Measurements from ENCODE around the gene APOL6. TPM values are rescaled to one million over a fixed set of nuclear protein-coding genes. Genes with fewer than 3 reads are reported as not detected.

APOL6 gene
- total and polyA plus RNA-seq, 2 of the 13 experiments (the other 11 are each of a cell fraction or from before 2014, with no cell fraction given) = 5.2 to 7.5 TPM

DNA sequence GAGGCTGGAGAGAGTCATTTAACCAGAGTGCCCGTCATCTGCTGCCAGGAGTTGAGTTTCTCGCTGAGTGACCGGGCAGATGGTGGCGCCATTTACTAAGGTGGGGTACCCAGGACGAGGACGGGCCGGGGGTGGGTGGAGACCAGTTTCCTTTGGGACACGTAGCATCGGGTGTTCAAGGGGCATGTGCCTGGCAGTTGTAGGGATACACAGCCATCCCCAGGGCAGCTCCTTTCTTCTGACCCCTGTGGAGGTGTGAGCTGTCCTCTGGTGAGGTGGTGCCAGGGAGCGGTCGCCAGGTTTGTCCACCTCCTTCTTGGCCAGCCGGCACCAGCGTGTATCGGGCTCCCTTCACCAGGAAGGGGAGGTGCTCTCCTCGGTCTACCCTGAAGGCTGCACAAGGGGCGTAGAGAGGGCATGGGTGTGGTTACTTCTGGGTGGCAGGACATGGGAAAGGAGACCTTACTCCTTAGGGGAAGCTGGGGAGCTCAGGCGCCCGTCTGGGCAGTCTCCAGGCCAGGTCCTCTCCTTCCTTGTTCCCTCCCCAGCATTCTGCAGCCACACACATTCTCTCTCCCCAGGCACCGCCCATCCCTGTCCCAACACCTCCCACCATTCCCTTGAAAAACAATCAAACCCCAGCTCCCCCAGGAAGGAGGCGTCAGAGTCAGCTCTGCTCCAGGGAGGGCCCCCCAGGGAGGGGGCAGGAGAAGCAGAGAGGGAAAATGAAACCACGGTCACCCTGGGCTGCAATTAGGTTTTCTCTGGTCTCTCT lies 20.8 kb upstream of the APOL6 start (continued):
- TF ChIP-seq SPEN (CRISPR knock-in tag; IDR thresholded peaks at IDR 0.05; ENCODE audit: low read depth) = no peak
- TF ChIP-seq ZNF326 (CRISPR knock-in tag; IDR thresholded peaks at IDR 0.05; ENCODE audit: borderline replicate concordance) = no peak
- TF ChIP-seq ZNF577 (CRISPR knock-in tag; IDR thresholded peaks at IDR 0.05; ENCODE audit: borderline replicate concordance, low read depth) = no peak
- 0 out of 2 replicates have a peak, but pooled peaks have one; percentile 28 for TF ChIP-seq RXRB (CRISPR knock-in tag; IDR thresholded peaks at IDR 0.05; ENCODE audit: borderline replicate concordance)
- TF ChIP-seq, protein P1, sequence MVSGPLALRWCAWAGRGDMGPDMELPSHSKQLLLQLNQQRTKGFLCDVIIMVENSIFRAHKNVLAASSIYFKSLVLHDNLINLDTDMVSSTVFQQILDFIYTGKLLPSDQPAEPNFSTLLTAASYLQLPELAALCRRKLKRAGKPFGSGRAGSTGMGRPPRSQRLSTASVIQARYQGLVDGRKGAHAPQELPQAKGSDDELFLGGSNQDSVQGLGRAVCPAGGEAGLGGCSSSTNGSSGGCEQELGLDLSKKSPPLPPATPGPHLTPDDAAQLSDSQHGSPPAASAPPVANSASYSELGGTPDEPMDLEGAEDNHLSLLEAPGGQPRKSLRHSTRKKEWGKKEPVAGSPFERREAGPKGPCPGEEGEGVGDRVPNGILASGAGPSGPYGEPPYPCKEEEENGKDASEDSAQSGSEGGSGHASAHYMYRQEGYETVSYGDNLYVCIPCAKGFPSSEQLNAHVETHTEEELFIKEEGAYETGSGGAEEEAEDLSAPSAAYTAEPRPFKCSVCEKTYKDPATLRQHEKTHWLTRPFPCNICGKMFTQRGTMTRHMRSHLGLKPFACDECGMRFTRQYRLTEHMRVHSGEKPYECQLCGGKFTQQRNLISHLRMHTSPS (CRISPR knock-in tag; IDR thresholded peaks at IDR 0.05; ENCODE audit: low read depth) = peak; percentile 33; the same call in 1 of the 2 replicates
- TF ChIP-seq, protein P2, sequence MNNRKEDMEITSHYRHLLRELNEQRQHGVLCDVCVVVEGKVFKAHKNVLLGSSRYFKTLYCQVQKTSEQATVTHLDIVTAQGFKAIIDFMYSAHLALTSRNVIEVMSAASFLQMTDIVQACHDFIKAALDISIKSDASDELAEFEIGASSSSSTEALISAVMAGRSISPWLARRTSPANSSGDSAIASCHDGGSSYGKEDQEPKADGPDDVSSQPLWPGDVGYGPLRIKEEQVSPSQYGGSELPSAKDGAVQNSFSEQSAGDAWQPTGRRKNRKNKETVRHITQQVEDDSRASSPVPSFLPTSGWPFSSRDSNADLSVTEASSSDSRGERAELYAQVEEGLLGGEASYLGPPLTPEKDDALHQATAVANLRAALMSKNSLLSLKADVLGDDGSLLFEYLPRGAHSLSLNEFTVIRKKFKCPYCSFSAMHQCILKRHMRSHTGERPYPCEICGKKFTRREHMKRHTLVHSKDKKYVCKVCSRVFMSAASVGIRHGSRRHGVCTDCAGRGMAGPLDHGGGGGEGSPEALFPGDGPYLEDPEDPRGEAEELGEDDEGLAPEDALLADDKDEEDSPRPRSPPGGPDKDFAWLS (CRISPR knock-in tag; IDR thresholded peaks at IDR 0.05; ENCODE audit: borderline replicate concordance) = no peak
- 0 out of 2 replicates have a peak, but pooled peaks have one; percentile 18 for TF ChIP-seq HDAC1 (CRISPR knock-in tag; IDR thresholded peaks at IDR 0.05)
- no peak for TF ChIP-seq ZNF382 (CRISPR knock-in tag; IDR thresholded peaks at IDR 0.05; ENCODE audit: borderline replicate concordance)
- TF ChIP-seq ZNF510 (CRISPR knock-in tag; IDR thresholded peaks at IDR 0.05; ENCODE audit: low read depth) = no peak
- peak; percentile 35; the same call in 1 of the 2 replicates for TF ChIP-seq POLR2G (IDR thresholded peaks at IDR 0.05; ENCODE audit: low read depth, low read length)
- TF ChIP-seq ATM (IDR thresholded peaks at IDR 0.05; ENCODE audit: borderline replicate concordance) = no peak
- TF ChIP-seq, protein P3, sequence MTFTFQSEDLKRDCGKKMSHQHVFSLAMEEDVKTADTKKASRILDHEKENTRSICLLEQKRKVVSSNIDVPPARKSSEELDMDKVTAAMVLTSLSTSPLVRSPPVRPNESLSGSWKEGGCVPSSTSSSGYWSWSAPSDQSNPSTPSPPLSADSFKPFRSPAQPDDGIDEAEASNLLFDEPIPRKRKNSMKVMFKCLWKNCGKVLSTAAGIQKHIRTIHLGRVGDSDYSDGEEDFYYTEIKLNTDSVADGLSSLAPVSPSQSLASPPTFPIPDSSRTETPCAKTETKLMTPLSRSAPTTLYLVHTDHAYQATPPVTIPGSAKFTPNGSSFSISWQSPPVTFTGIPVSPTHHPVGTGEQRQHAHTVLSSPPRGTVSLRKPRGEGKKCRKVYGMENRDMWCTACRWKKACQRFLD (CRISPR knock-in tag; IDR thresholded peaks at IDR 0.05; ENCODE audit: borderline replicate concordance) = no peak
- TF ChIP-seq MAFK (conservative IDR thresholded peaks at IDR 0.05 in 1 of 2, IDR thresholded peaks at IDR 0.05 in 1 of 2; ENCODE audit: low read length in 2 of 2) = no peak
- peak; percentile 91 for TF ChIP-seq RFX5 (IDR thresholded peaks at IDR 0.05; ENCODE audit: low read depth, low read length)
- no peak for TF ChIP-seq ZNF264 (CRISPR knock-in tag; IDR thresholded peaks at IDR 0.05)
- TF ChIP-seq XRCC5 (optimal IDR thresholded peaks at IDR 0.05; ENCODE audit: low read length) = peak; percentile 47
- 0 out of 2 replicates have a peak, but pooled peaks have one; percentile 38 for TF ChIP-seq MEIS2 (CRISPR knock-in tag; IDR thresholded peaks at IDR 0.05)
- TF ChIP-seq ASH2L (IDR thresholded peaks at IDR 0.05; ENCODE audit: insufficient read length, low read depth, low read length) = peak; percentile 46
- TF ChIP-seq ZNF256 (CRISPR knock-in tag; conservative IDR thresholded peaks at IDR 0.05) = no peak
- TF ChIP-seq MTA1 (CRISPR knock-in tag; IDR thresholded peaks at IDR 0.05; ENCODE audit: borderline replicate concordance) = peak; percentile 24; the same call in 1 of the 2 replicates
- 0 out of 2 replicates have a peak, but pooled peaks have one; percentile 46 for TF ChIP-seq ZNF430 (CRISPR knock-in tag; IDR thresholded peaks at IDR 0.05)
- TF ChIP-seq RXRA (CRISPR knock-in tag; IDR thresholded peaks at IDR 0.05) = 0 out of 2 replicates have a peak, but pooled peaks have one; percentile 13
- TF ChIP-seq GABPB1 (CRISPR knock-in tag; IDR thresholded peaks at IDR 0.05) = peak; percentile 30; the same call in 1 of the 2 replicates
- 0 out of 2 replicates have a peak, but pooled peaks have one; percentile 22 for TF ChIP-seq SNAPC2 (CRISPR knock-in tag; IDR thresholded peaks at IDR 0.05)
- TF ChIP-seq CC2D1A (CRISPR knock-in tag; IDR thresholded peaks at IDR 0.05) = 0 out of 2 replicates have a peak, but pooled peaks have one; percentile 56
- no peak for TF ChIP-seq TEAD2 (CRISPR knock-in tag; IDR thresholded peaks at IDR 0.05)
